Measurements from ENCODE around the gene ZNF653.
A peak's percentile ranks its signal among the peaks of the same experiment; 100 is the strongest.

ZNF653 gene

DNA sequence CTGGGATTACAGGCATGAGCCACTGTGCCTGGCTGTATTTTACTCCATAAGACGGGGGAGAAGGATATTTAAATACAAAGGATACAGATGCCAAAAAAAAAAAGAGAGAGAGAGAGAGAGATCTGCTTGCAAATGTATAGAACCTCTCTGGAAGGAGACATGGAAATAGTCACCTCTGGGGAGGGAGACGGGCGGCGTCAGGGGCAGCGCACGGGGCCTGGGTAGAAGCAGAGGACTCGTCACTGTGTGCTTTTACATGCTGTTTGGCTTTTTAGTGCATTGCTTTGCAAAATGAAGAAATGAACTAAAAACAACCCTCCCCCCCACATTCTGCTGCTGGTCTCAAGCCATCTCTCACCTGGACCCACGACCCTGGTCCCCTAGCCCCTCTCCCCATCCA lies 4.8 kb upstream of the ZNF653 start:
- DNase-seq: no peak

GRCh38 chr19:11507370-11508078 lies 1.9 kb upstream of the ZNF653 start:
- DNase-seq: no peak

DNA sequence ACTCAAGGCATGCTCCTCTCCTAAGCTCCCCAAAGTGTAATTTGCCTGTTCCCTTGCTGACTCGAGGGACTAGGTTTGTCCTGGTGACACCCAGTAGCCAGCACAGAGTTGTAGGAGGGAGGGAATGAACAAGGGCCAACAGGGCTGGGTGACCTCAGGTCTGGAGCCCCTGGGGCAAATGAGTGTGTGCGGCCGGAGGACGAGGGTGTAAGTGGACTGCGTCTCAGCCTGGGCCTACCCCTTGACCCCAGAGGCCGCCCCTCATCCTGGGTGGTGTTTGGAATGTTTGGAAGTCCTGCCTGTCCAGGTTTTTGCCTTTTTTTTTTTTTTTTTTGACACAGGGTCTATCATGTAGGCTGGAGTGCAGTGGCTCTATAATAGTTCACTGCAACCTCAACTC lies 1.3 kb upstream of the ZNF653 start:
- no peak for DNase-seq

GRCh38 chr19:11506101-11506555 lies 489 bp upstream of the ZNF653 start:
- DNase-seq: no peak

- peak; percentile 93 for DNase-seq
Measured at GRCh38 chr19:11505032-11505503, 571 bp downstream of the ZNF653 start.

- DNase-seq: no peak
Measured at GRCh38 chr19:11504502-11505031, 1.1 kb downstream of the ZNF653 start.

GRCh38 chr19:11499890-11500420 lies 5.7 kb downstream of the ZNF653 start:
- DNase-seq: no peak

GRCh38 chr19:11499220-11499726 lies 6.4 kb downstream of the ZNF653 start:
- DNase-seq: no peak

DNA sequence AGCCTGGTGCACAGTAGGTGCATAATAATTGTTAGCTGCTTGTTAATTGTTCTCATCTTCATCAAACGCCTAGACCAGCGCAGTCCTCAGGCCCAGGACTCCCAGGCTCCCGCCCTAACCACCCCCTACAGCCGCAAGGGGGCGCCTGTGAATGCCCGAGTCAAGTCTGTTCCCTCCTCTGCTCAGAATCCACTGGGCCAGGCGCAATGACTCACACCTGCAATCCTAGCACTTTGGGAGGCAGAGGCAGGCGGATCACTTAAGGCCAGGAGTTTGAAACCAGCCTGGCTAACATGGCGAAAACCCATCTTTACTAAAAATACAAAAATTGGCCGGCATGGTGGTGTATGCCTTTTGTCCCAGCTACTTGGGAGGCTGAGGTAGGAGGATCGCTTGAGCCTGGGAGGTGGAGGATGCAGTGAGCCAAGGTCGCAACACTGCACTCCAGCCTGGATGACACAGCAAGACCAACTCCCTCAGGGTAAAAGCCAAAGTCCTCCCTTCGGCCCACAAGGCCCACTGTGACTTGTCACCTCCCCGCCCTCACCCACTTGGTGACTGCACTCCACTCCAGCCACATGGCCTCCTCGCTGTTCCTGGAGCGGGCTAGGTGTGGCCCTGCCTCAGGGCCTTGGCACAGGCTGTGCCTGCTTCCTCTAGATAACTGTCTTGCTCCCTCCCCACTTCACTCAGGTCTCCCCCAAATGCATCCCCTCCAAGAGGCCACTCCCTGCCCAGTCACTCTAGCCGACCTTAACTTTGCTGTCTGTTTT lies 9.1 kb downstream of the ZNF653 start:
- peak; percentile 17 for DNase-seq

GRCh38 chr19:11495885-11496284 lies 9.8 kb downstream of the ZNF653 start:
- no peak for DNase-seq

DNA sequence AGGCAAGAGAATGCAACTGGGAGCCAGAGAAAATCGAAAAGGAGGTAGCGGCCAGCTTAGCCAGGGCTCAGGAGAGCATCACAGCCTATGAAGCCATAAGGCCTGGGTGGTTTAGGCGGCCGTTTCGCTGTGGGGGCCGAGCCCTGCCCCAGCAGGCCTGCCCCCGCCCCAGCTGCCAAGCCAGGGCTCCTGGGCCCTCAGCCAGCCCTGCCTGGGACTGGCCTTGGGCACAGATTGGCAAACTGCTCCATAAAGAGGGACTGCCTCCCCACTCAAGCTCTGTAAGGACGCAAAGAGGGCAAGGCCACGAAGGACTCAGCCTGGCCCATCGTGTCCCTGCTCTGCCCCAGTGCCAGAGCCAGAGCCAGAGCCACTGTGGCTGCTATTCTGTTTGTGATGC lies 10.2 kb downstream of the ZNF653 start:
- no peak for DNase-seq

GRCh38 chr19:11494634-11495285 lies 10.9 kb downstream of the ZNF653 start:
- DNase-seq: no peak

- no peak for DNase-seq
Measured at GRCh38 chr19:11489378-11489777, 16.3 kb downstream of the ZNF653 start.

DNA sequence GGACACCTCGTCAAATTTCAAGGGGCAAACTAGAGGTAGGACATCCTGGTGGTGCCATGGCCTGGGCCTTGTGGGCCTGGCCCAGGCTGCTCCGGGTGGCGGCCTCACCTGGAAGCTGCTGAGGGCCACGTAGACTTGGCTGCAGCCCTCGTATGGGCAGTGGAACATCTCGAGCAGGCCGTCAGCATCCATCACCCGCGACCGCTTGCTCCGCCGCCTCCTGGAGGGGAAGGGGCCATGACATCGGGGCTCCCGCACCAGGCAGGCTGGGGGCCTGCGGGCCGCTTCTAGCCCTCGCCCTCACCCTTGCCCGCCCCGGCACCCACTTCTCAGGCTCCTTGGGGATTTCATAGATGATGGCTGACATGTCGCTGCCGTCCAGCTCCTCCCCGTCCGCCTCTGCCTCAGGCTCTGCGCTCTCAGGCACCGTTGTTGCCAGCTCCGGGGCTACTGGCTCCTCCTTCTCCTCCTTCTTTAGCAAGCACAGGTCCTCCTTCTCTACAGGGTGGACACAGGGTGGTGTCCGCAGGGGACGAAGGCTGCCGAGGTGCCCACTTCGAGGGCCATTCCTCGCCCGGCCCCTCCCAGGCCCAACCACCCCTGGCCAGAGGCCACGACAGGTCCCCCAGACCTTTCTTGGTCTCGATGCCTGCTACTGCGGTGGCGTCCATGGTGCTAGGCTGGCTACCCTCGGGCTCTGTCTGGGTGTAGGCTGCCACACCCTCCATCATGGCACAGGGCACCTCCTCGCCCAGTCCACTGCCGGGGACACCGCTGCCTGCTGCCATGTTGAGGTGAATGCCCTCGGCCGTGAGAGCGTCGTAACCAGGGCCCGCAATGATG lies 18.8 kb downstream of the ZNF653 start:
- DNase-seq: no peak

DNA sequence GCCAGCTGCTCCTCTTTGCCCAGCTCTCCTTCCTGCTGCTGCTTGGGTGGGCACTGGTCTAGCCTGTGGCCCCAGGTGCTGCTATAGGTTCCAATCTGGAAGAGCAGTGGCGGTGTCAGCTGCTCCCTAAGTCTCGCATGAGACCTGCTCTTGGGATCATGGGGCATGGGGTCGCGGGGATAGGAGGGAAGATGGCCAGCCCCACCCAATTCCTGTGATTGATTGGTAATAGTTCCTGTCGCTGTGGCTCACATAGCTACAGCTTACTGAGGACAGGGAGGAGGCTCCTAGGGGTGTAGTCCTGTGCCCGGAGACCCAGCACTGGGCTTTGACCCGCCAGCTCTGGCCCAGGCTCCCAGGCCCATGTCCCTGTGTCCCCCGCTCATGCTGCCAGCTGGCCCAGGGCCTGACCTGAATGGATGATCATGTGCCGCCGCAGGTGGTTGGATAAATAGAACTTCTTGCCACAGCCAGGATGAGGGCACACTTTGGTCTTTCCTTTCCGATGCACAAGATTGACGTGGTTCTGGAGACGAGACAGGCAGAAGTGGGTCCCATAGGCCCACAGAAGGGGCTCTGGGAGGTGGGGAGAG lies 20.3 kb downstream of the ZNF653 start:
- DNase-seq: no peak

DNA sequence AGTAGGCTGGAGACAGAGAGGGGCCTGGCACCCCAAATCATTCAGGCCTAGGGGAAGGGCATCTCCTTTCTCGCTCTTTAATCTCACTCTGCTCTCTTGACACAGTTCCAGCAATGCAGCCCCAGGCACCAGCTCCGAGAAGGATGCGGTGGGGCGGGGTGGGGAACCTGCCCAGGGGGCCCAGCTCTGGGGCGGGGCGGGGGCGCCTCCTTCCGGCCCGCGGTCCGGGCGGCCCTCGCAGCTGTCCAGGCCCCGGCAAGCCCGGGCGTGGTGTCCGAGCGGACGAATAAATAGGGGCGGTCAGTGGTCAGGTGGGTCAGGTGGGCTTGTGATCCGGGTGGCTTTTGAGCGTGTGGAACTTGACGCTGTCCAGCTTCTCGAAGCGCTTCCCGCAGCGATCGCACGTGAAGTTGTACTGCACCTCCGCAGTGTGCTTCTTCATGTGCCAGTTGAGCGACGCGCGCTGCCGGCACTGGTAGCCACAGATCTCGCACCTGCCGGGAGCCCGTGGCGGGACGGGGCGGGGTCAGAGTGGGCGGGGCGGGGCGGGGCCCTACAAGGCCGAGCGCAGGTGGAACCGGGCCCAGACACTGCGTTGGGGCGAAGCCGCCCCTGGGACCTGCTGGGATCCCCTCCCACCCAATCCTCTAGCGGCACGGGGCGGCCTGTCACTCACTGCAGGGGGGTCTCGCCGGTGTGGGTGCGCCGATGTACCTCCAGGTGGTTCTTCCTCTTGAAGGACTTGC lies 22.1 kb downstream of the ZNF653 start:
- no peak for DNase-seq

- peak; percentile 70 for DNase-seq
Measured at GRCh38 chr19:11482384-11483050, 23.1 kb downstream of the ZNF653 start.

GRCh38 chr19:11481534-11482383 lies 23.9 kb downstream of the ZNF653 start:
- peak; percentile 96 for DNase-seq

All from NCI-H510A treated with DMSO at 0.1 percent for 48 hours (cell line).